Chondrocyte (in vitro differentiated cells): ENCODE measurements around the gene WT1. TPM values are rescaled to one million over a fixed set of nuclear protein-coding genes. Genes with fewer than 3 reads are reported as not detected.

Experiments used
- DNase-seq: peaks from one replicate; pipeline ENCODE4 v3.0.0; 2021; ENCODE audit warnings: mixed read lengths, low spot score
- H3K27ac Mint-ChIP-seq: one replicate; pipeline ENCODE4 v1.8.0; 2021; ENCODE audit warnings: mild to moderate bottlenecking, moderate library complexity, mixed read lengths; ENCODE audit not compliant: unreplicated experiment
- H3K27me3 Mint-ChIP-seq: 2 replicates; pipeline ENCODE4 v1.8.0; 2021; ENCODE audit warnings: low read depth, mixed read lengths
- H3K36me3 Mint-ChIP-seq: 2 replicates; pipeline ENCODE4 v1.8.0; 2021; ENCODE audit warnings: low read depth, mixed read lengths
- H3K4me1 Mint-ChIP-seq: 2 replicates; pipeline ENCODE4 v1.8.0; 2021; ENCODE audit warnings: low read depth, mild to moderate bottlenecking, mixed read lengths
- H3K4me3 Mint-ChIP-seq: one replicate; pipeline ENCODE4 v1.8.0; 2021; ENCODE audit warnings: mild to moderate bottlenecking, moderate library complexity, mixed read lengths; ENCODE audit not compliant: unreplicated experiment
- H3K9me3 Mint-ChIP-seq: 2 replicates; pipeline ENCODE4 v1.8.0; 2021; ENCODE audit warnings: low read depth, mixed read lengths
- total RNA-seq: library from RNA; stranded (reverse); gene quantifications from 3 replicates; pipeline ENCODE4 v1.2.1, GENCODE V29; 2021
- TF ChIP-seq, protein P1 (sequence below): fragments of 200-600 bp; sonication (generic); IDR thresholded peaks from 2 replicates; pipeline ENCODE4 v1.5.0; 2021; ENCODE audit warnings: antibody characterized with exemption, mild to moderate bottlenecking, moderate library complexity

Gene WT1
- total RNA-seq, 1 donor from 2014 or later = not detected

DNA sequence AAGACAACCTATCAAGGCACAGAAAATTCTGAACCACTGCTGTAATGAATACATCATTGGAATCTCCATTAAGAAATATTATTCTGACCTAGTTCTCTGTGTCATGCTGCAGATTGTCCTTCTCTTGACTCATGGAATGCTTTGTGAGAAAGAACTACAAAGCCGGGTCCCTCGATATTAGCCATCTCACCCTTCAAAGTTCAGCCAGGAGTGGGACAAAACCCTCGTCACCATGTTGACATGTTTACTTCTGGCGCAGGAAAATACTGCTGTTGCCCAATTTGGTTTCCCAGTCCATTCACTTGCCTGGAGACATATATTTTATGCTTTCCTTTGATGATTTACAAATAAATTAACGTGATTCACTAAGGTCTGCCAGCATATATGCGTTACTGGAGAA is 10.9 kb upstream of the WT1 start:
- no peak overlapping the region for H3K27ac Mint-ChIP-seq

DNA sequence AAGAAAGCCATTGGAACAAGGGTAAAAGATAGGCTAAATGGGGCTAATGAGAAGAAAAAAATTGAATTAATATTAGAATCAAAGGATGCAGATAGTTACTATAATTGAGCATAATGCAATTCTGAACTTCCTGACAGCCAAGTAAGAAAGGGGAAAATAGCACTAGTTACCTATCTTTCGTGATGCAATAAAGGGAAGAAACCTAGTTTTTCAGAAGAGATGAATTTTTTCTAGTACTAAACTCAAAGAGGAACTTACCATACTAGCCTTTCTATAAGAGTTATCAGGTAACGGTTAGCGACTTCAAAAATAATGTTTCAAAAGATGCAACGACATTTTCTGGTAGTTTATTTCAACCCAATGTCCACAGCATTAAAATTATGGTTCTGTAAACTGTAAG is 8.8 kb upstream of the WT1 start:
- Mint-ChIP-seq H3K27me3 (peaks cover 71% of the 10 kb centered on the region), H3K4me1 (no peaks in the 10 kb centered on the region), H3K36me3 (no peaks in the 10 kb centered on the region), H3K9me3 (no peaks in the 10 kb centered on the region), H3K4me3 (no peak overlapping the region), H3K27ac (no peak overlapping the region)
- DNase-seq = no peak
- TF ChIP-seq, protein P1, sequence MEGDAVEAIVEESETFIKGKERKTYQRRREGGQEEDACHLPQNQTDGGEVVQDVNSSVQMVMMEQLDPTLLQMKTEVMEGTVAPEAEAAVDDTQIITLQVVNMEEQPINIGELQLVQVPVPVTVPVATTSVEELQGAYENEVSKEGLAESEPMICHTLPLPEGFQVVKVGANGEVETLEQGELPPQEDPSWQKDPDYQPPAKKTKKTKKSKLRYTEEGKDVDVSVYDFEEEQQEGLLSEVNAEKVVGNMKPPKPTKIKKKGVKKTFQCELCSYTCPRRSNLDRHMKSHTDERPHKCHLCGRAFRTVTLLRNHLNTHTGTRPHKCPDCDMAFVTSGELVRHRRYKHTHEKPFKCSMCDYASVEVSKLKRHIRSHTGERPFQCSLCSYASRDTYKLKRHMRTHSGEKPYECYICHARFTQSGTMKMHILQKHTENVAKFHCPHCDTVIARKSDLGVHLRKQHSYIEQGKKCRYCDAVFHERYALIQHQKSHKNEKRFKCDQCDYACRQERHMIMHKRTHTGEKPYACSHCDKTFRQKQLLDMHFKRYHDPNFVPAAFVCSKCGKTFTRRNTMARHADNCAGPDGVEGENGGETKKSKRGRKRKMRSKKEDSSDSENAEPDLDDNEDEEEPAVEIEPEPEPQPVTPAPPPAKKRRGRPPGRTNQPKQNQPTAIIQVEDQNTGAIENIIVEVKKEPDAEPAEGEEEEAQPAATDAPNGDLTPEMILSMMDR = no peak

More for the DNA sequence above, 10.9 kb upstream of the WT1 start:
- DNase-seq = no peak
- H3K4me3 Mint-ChIP-seq = no peak overlapping the region
- no peaks in the 10 kb centered on the region for H3K36me3 Mint-ChIP-seq
- no peaks in the 10 kb centered on the region for H3K9me3 Mint-ChIP-seq
- TF ChIP-seq, protein P1 = no peak
- H3K27me3 Mint-ChIP-seq = peaks cover 64% of the 10 kb centered on the region
- no peaks in the 10 kb centered on the region for H3K4me1 Mint-ChIP-seq

DNA sequence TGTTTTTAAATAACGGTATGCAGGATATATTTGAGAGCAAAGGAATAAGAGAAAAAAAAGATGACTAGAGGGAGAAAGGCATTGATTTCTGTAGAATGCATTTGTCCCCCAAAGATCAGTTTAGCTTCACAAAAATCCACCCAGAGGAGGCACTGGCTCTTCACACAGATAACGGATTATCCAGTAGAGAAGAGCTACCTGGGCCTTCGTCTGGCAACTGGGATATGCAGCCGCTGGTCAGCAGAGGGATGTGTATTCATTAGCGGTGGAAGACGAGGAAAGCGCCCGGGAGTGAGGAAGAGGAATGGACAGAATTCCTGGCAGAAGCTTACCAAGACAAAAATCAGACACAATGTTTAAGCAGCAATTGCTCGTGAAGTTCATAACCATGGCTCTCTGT is 5.6 kb upstream of the WT1 start:
- H3K4me1 Mint-ChIP-seq = peaks cover 3% of the 10 kb centered on the region

DNA sequence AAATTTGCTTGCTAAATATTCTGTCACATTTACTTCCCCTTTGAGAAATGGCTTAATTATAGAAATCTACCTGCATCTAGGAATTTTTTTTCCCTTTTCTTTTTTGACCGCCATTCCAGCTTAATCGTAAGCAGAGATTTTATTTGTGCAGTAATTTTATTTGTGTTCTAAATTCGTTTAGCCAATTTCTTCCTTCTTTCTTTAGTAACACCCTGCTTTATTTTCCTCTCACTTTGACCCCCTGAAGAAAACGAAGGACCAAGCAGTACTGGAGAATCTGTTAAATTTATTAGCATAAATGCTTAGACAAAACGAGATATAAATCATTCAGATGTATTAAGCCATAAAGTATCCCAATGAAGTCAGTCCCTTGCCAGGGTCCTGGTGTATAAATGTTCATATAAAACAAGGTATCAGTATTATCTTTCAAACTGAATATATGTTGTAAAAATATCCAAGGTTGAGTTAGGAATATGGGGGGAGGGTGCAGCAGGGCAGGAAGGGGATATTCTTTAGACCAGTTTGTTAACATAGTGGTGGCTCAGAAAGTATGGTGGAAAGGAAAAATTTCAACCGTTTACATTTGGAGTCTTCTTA is 5.1 kb upstream of the WT1 start:
- Mint-ChIP-seq H3K27ac (no peak overlapping the region), H3K36me3 (peaks cover 4% of the 10 kb centered on the region), H3K4me3 (no peak overlapping the region), H3K27me3 (peaks cover 82% of the 10 kb centered on the region), H3K9me3 (peaks cover 3% of the 10 kb centered on the region), H3K4me1 (peaks cover 6% of the 10 kb centered on the region)
- TF ChIP-seq, protein P1 = no peak
- no peak for DNase-seq

More for the DNA sequence above, 5.6 kb upstream of the WT1 start:
- H3K9me3 Mint-ChIP-seq = peaks cover 3% of the 10 kb centered on the region
- peaks cover 4% of the 10 kb centered on the region for H3K36me3 Mint-ChIP-seq
- no peak overlapping the region for H3K27ac Mint-ChIP-seq
- TF ChIP-seq, protein P1 = no peak
- peaks cover 81% of the 10 kb centered on the region for H3K27me3 Mint-ChIP-seq
- no peak for DNase-seq
- no peak overlapping the region for H3K4me3 Mint-ChIP-seq

DNA sequence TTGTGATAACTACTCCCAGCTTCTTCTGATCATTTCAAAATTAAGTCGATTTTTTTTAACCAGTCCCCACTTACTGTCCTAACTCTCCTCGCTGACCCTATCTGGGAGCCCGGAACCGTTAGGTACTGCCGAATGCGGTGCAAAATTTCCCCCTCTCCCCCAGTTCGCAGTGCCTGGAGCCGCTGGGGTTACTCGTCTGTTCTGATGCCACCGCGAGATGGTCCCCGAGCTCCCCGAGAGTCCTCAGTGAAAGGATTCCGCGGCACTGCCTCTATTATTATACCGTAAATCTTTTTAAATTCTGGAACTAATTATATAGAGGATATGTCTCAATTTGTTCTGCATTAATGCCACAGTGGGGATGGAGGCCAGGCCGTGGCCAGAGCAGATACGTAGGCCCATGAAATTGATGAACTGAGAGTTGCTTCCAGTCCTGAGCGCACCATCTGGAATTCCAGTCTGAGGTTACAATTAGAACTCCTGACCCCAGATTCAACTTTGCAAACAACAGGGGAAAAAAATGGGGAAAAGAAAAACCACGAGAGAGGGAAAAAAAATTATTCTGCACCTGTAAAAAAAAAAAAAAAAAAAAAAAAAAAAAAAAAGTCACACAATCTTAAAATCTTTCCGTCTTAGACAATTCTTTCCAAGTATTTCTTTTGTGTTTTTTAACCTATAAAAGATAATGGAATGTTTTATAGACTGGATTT is 4.3 kb upstream of the WT1 start:
- TF ChIP-seq, protein P1 = no peak
- peaks cover 6% of the 10 kb centered on the region for H3K4me1 Mint-ChIP-seq
- H3K4me3 Mint-ChIP-seq = no peak overlapping the region
- no peak overlapping the region for H3K27ac Mint-ChIP-seq
- H3K36me3 Mint-ChIP-seq = peaks cover 4% of the 10 kb centered on the region
- no peak for DNase-seq
- H3K9me3 Mint-ChIP-seq = peaks cover 3% of the 10 kb centered on the region
- peaks cover 78% of the 10 kb centered on the region for H3K27me3 Mint-ChIP-seq
